Psoas muscle (tissue), 8 donors: ENCODE data around the gene ARHGEF18. TPM values are rescaled to one million over a fixed set of nuclear protein-coding genes. Genes with fewer than 3 reads are reported as not detected.

Source experiments
- ATAC-seq, 4 donors: fragments of 200-7000 bp; cut with Tn5 transposase; one replicate each; pipeline ENCODE4 v1.9.1; 2020; ENCODE audit warnings: moderate library complexity in 3 of 4, mild to moderate bottlenecking in 2 of 4
- DNase-seq, 2 donors: peaks; one replicate each; pipeline ENCODE4 v3.0.0-alpha.2; 2020
- H3K27ac ChIP-seq: fragments of 200-600 bp; one replicate; pipeline ENCODE4 v1.8.0; 2022
- H3K27me3 ChIP-seq, 3 donors: fragments of 200-600 bp in 1 of 3; one replicate each; pipeline versions ENCODE4 v1.6.1 to v1.8.0; 2013 to 2022; ENCODE audit warnings: low read length in 2 of 3, mild to moderate bottlenecking in 2 of 3, moderate library complexity in 1 of 3; ENCODE audit not compliant: insufficient read depth in 3 of 3
- H3K36me3 ChIP-seq, 2 donors: fragments of 200-600 bp in 1 of 2; one replicate each; pipeline versions ENCODE4 v1.6.1 to v1.8.0; 2013 to 2022; ENCODE audit warnings: low read depth in 1 of 2, mild to moderate bottlenecking in 1 of 2, moderate library complexity in 1 of 2; ENCODE audit not compliant: insufficient read depth in 1 of 2
- H3K4me1 ChIP-seq: fragments of 200-600 bp; one replicate; pipeline ENCODE4 v1.8.0; 2022
- H3K4me3 ChIP-seq: fragments of 200-600 bp; one replicate; pipeline ENCODE4 v1.8.0; 2022; ENCODE audit warnings: mild to moderate bottlenecking
- H3K9me3 ChIP-seq: fragments of 200-600 bp; one replicate; pipeline ENCODE4 v1.8.0; 2022
- CTCF ChIP-seq: fragments of 200-600 bp; IDR thresholded peaks from one replicate; pipeline ENCODE4 v1.8.0; 2022; ENCODE audit warnings: antibody characterized with exemption
- WGBS, 3 donors: extraction: QIAGEN DNeasy Blood & Tissue Kit; methylation state at CpG; one replicate each; pipeline versions ENCODE4 v1.1.6 to v1.1.7; 2013; 5-methylcytosine and 5-hydroxymethylcytosine counted together
- intact Hi-C, 2 donors: fragments of 100-400 bp; cut with DNase I; formaldehyde crosslinking; loops; one replicate each; pipeline versions ENCODE4 v1.11.0 to v1.14.2; 2022
- polyA plus RNA-seq, 3 donors: library from polyadenylated mRNA; stranded (reverse); fragments of 200-250 nt; gene quantifications; one replicate each; pipeline ENCODE4 v1.2.3, GENCODE V29; 2013
- total RNA-seq, 4 donors: library from RNA; stranded (reverse); fragmentation: NEBNext Ultra II Directional in 2 of 4; extraction: Animal tissue kit (Norgen Biotek cat#: 25700) in 2 of 4; gene quantifications; one replicate each; pipeline versions ENCODE4 v1.2.1 to v1.2.4, GENCODE V29; 2021 to 2023
- donor health status: healthy with polysubstance abuse.
- donor health status: DM: no; HTN: no; CAD: no; lungs with moderate emphysema.
- donor health status: Bipolar disorder and iron deficiency.
- donor health status: healthy.
- donor health status: DM: yes; HTN: yes; CAD: no.
- donor health status: DM: no; HTN: no; CAD: no.
- donor health status: DM: no; HTN: no; CAD: no.
- donor health status: DM: yes; HTN: yes; CAD: no.

Gene ARHGEF18
- total and polyA plus RNA-seq, 7 donors, result 3.5 to 12.2 (median 6.6) TPM

- Histone ChIP-seq H3K4me1 (no peaks in the 10 kb centered on the region), H3K27me3 (no peaks in the 10 kb centered on the region), H3K9me3 (no peaks in the 10 kb centered on the region), H3K4me3 (no peak overlapping the region), H3K27ac (no peak overlapping the region), H3K36me3 (peaks cover 0 to 7% of the 10 kb centered on the region in 2 donors)
- intact Hi-C loops, result loop anchor here in 1 of 2 donors (5.0 kb wide), 1 partner anchor 281 kb away; no protein-coding TSS in a partner anchor
- no peak for DNase-seq
- ATAC-seq, result no peak
- WGBS, 3 donors, result 65 to 68% (median 67%) methylated on average over 7 of the region's 7 CpGs
- no peak for TF ChIP-seq CTCF
Measured at GRCh38 chr19:7383284-7383683, 34.5 kb downstream of the ARHGEF18 start.

- Histone ChIP-seq H3K9me3 (no peaks in the 10 kb centered on the region), H3K4me3 (no peak overlapping the region), H3K27me3 (no peaks in the 10 kb centered on the region), H3K27ac (no peak overlapping the region), H3K4me1 (no peaks in the 10 kb centered on the region), H3K36me3 (peaks cover 0 to 13% of the 10 kb centered on the region in 2 donors)
- ATAC-seq, result no peak
- TF ChIP-seq CTCF, result no peak
- WGBS, 3 donors, result 89 to 92% (median 89%) methylated on average over 5 of the region's 5 CpGs
- DNase-seq, result no peak
- intact Hi-C loops, result no loop called here
Measured at GRCh38 chr19:7385062-7385461, 36.3 kb downstream of the ARHGEF18 start.

GRCh38 chr19:7386308-7386707, 37.6 kb downstream of the ARHGEF18 start:
- Histone ChIP-seq H3K4me3 (no peak overlapping the region), H3K36me3 (peaks cover 0 to 15% of the 10 kb centered on the region in 2 donors), H3K27me3 (no peaks in the 10 kb centered on the region), H3K4me1 (no peaks in the 10 kb centered on the region), H3K9me3 (no peaks in the 10 kb centered on the region), H3K27ac (no peak overlapping the region)
- no peak for DNase-seq
- TF ChIP-seq CTCF, result no peak
- WGBS, 3 donors, result 52 to 60% (median 58%) methylated on average over 9 of the region's 9 CpGs
- intact Hi-C loops, result no loop called here
- ATAC-seq, result no peak

- H3K4me1 ChIP-seq, result no peaks in the 10 kb centered on the region
- no peak overlapping the region for H3K4me3 ChIP-seq
- no peaks in the 10 kb centered on the region for H3K27me3 ChIP-seq
- DNase-seq (no peak), ATAC-seq (no peak)
- 78 to 84% (median 79%) methylated on average over 8 of the region's 8 CpGs for WGBS, 3 donors
- H3K36me3 ChIP-seq, result peaks cover 0 to 15% of the 10 kb centered on the region in 2 donors
- intact Hi-C loops, result no loop called here
- TF ChIP-seq CTCF, result no peak
- no peak overlapping the region for H3K27ac ChIP-seq
- H3K9me3 ChIP-seq, result no peaks in the 10 kb centered on the region
Measured at GRCh38 chr19:7386769-7387168, 38.0 kb downstream of the ARHGEF18 start.

GRCh38 chr19:7391218-7391670, 42.5 kb downstream of the ARHGEF18 start:
- Histone ChIP-seq H3K27ac (no peak overlapping the region), H3K4me3 (no peak overlapping the region), H3K36me3 (peaks cover 0 to 14% of the 10 kb centered on the region in 2 donors), H3K27me3 (no peaks in the 10 kb centered on the region), H3K9me3 (no peaks in the 10 kb centered on the region), H3K4me1 (peaks cover 12% of the 10 kb centered on the region)
- DNase-seq, result no peak
- no peak for ATAC-seq
- no peak for TF ChIP-seq CTCF
- WGBS, 3 donors, result 76 to 79% (median 76%) methylated on average over 14 of the region's 14 CpGs
- intact Hi-C loops, result loop anchor here (10.0 kb wide), 2 partner anchors 134 to 144 kb away; partner anchors contain the start of genes MCOLN1 (in 1 of the 2) and PNPLA6 (in 1 of the 2)
